ENCODE data around the gene SLC26A6.
A peak's percentile ranks its signal among the peaks of the same experiment; 100 is the strongest.

Gene SLC26A6

GRCh38 chr3:48661501-48662144 is 26.4 kb upstream of the SLC26A6 start:
- DNase-seq, result peak; percentile 48 to 72 (median 63)

- no peak for DNase-seq
Measured at GRCh38 chr3:48660800-48661400, 25.6 kb upstream of the SLC26A6 start.

- peak in 3 of 5 donors; percentile 17 to 44 (median 19) for DNase-seq
Measured at GRCh38 chr3:48656841-48657281, 21.6 kb upstream of the SLC26A6 start.

GRCh38 chr3:48656061-48656840 is 21.0 kb upstream of the SLC26A6 start:
- DNase-seq, result peak; percentile 67 to 91 (median 79)

- peak in 3 of 5 donors; percentile 43 to 72 (median 43) for DNase-seq
Measured at GRCh38 chr3:48655606-48656005, 20.3 kb upstream of the SLC26A6 start.

- DNase-seq, result no peak
Measured at GRCh38 chr3:48655063-48655462, 19.8 kb upstream of the SLC26A6 start.

- no peak for DNase-seq
Measured at GRCh38 chr3:48652923-48653715, 17.9 kb upstream of the SLC26A6 start.

- no peak for DNase-seq
Measured at GRCh38 chr3:48651771-48652170, 16.5 kb upstream of the SLC26A6 start.

GRCh38 chr3:48650723-48651122 is 15.5 kb upstream of the SLC26A6 start:
- DNase-seq, result no peak

GRCh38 chr3:48648188-48648850 is 13.1 kb upstream of the SLC26A6 start:
- DNase-seq, result no peak

- DNase-seq, result no peak
Measured at GRCh38 chr3:48647714-48648113, 12.5 kb upstream of the SLC26A6 start.

GRCh38 chr3:48644898-48645760 is 9.9 kb upstream of the SLC26A6 start:
- DNase-seq, result no peak

GRCh38 chr3:48642605-48643004 is 7.3 kb upstream of the SLC26A6 start:
- DNase-seq, result no peak

- DNase-seq, result no peak
Measured at GRCh38 chr3:48641396-48641795, 6.1 kb upstream of the SLC26A6 start.

- DNase-seq, result no peak
Measured at GRCh38 chr3:48639944-48640606, 4.8 kb upstream of the SLC26A6 start.

GRCh38 chr3:48637305-48637704 is 2.0 kb upstream of the SLC26A6 start:
- DNase-seq, result no peak

- no peak for DNase-seq
Measured at GRCh38 chr3:48636149-48636655, 941 bp upstream of the SLC26A6 start.

- peak in 3 of 5 donors; percentile 24 to 36 (median 29) for DNase-seq
Measured at GRCh38 chr3:48634661-48635221, 520 bp downstream of the SLC26A6 start.

GRCh38 chr3:48633743-48634142 is 1.5 kb downstream of the SLC26A6 start:
- no peak for DNase-seq

- DNase-seq, result no peak
Measured at GRCh38 chr3:48633256-48633655, 2.0 kb downstream of the SLC26A6 start.

Data from T-helper 1 cell (primary cell).